Activated T-helper 17 cell treated with anti-CD3 and anti-CD28 coated beads, Interleukin-2, amount 50 U/mL, for 72 hours (primary cell): ENCODE results near the gene ITPKB. TPM values are rescaled to one million over a fixed set of nuclear protein-coding genes. Genes with fewer than 3 reads are reported as not detected.

Experiments used
- ATAC-seq: fragments of 150-1000 bp; cut with Tn5 transposase; replicated peaks from 2 replicates; pipeline ENCODE4 v1.10.0; 2021; ENCODE audit warnings: mild to moderate bottlenecking, moderate library complexity
- H3K27ac Mint-ChIP-seq: one replicate; pipeline ENCODE4 v1.8.0; 2022; ENCODE audit warnings: mixed read lengths
- H3K27me3 Mint-ChIP-seq: one replicate; pipeline ENCODE4 v1.8.0; 2022; ENCODE audit warnings: mixed read lengths
- H3K36me3 Mint-ChIP-seq: one replicate; pipeline ENCODE4 v1.8.0; 2022; ENCODE audit warnings: low read depth, mild to moderate bottlenecking, mixed read lengths
- H3K4me1 Mint-ChIP-seq: one replicate; pipeline ENCODE4 v1.8.0; 2022; ENCODE audit warnings: mixed read lengths
- H3K4me3 Mint-ChIP-seq: one replicate; pipeline ENCODE4 v1.8.0; 2022; ENCODE audit warnings: mild to moderate bottlenecking, mixed read lengths
- H3K9me3 Mint-ChIP-seq: one replicate; pipeline ENCODE4 v1.8.0; 2022; ENCODE audit warnings: mixed read lengths
- total RNA-seq, 2 donors: library from RNA; stranded (reverse); gene quantifications; one replicate each; pipeline ENCODE4 v1.2.3, GENCODE V29; 2022

The ITPKB gene
- total RNA-seq = 10 to 100 TPM; 30.1 to 39.2 TPM

DNA sequence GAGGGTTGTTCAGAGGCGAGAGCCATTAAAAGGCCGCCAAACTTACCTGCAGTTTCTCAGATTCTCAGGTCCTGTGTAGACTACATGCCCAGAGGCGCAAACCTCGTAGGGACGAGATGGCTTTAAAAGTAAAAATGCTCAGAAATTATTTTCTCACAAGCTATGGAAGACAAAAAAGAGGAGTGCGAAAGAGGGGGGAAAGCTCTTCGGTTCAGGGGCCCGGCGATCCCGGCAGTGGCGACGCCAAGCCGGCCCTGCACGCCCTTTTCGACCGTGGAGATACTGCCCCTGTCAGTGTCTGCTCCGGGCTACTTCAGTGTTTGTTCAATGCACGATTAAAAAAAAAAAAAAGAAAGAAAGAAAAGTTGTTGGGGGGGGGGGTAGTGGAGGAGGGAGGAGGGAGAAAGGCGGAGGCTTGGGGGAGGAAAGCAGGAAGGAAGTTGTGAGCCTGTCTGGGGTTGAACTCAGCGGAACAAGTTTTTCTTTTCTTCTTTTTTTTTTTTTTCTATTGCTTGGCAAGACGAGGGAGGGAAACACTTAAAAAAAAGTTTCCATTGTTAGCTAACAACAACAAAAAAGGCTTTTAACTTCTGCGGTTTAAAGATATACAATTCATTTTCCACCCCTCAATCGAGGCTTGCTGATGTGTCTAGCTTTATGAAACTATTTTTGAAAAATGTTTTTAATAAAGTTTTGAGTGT lies at the start of gene ITPKB:
Gene ITPKB, minus strand, starts transcription at position 288 of the 701 bp plus-strand sequence. CDS start 1,824 bp downstream, outside the sequence.
- H3K27me3 Mint-ChIP-seq = no peaks in the 10 kb centered on the region
- peaks cover 11% of the 10 kb centered on the region for H3K4me1 Mint-ChIP-seq
- H3K27ac Mint-ChIP-seq = peak within 1 kb of the TSS; percentile 94
- H3K9me3 Mint-ChIP-seq = no peaks in the 10 kb centered on the region
- H3K36me3 Mint-ChIP-seq = peaks cover 37% of the 10 kb centered on the region
- peak; percentile 45 for ATAC-seq
- H3K4me3 Mint-ChIP-seq = peak within 1 kb of the TSS; percentile 83

DNA sequence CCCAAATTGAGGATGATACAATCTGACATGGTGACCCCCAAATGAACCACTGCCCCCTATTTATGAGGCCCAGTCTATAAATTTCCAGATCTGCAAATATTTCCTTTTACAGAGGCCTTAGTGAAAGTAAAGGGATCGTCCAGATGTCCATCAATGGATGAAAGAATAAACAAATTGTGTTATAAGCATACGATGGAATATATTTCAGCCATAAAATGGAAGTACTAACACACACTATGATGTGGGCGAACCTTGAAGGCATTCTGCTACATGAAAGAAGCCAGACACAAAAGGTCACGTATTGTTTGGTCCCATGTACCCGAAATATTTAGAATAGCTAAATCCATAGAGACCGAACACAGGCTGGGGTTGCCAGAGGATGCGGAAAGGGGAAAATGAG lies 48.6 kb upstream of the ITPKB start:
- no peaks in the 10 kb centered on the region for H3K36me3 Mint-ChIP-seq
- H3K4me3 Mint-ChIP-seq = no peak overlapping the region
- H3K9me3 Mint-ChIP-seq = no peaks in the 10 kb centered on the region
- no peaks in the 10 kb centered on the region for H3K27me3 Mint-ChIP-seq
- H3K27ac Mint-ChIP-seq = no peak overlapping the region
- ATAC-seq = no peak
- no peaks in the 10 kb centered on the region for H3K4me1 Mint-ChIP-seq

DNA sequence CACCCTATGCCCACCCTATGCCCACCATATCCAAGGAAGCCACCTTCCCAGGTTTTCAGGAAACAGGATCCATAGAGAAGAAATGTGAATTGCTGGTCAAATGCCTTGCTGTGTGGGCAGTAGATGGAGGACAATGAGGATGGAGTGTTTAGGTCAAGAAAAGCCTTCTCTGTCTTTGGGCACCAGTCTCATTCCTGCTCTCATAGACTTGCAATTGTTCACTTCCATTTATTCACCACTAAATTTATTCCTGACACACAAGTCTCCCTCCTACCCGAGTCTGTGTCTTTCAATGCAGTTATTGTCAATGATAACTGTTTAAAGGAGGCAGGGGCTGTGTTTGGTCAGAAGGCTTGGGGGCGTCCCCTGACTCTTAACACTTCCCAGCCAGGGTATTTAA lies 48.0 kb upstream of the ITPKB start:
- H3K4me1 Mint-ChIP-seq = no peaks in the 10 kb centered on the region

DNA sequence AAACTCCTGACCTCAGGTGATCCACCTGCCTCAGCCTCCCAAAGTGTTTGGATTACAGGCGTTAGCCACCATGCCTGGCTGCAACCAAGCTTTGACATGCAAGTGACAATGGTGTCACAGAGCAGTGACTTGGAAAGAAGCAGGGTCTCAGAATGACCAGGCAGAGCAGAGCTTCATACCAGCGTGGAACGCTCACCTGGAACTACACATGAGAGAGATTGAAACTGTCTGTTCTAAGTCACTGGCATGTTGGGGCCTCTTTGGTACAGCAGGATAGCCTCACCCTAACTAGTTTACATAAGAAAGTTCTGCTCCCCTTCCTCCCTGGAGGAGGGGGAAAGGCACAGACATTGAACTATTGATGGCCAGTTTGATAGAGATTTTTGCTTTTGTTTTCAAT lies 47.5 kb upstream of the ITPKB start:
- ATAC-seq = peak; percentile 24
- no peak overlapping the region for H3K27ac Mint-ChIP-seq
- no peaks in the 10 kb centered on the region for H3K27me3 Mint-ChIP-seq
- no peaks in the 10 kb centered on the region for H3K9me3 Mint-ChIP-seq
- H3K4me3 Mint-ChIP-seq = no peak overlapping the region
- H3K36me3 Mint-ChIP-seq = no peaks in the 10 kb centered on the region
- no peaks in the 10 kb centered on the region for H3K4me1 Mint-ChIP-seq

More for the DNA sequence above, 48.0 kb upstream of the ITPKB start:
- Mint-ChIP-seq H3K27me3 (no peaks in the 10 kb centered on the region), H3K9me3 (no peaks in the 10 kb centered on the region), H3K27ac (no peak overlapping the region), H3K36me3 (no peaks in the 10 kb centered on the region), H3K4me3 (no peak overlapping the region)
- ATAC-seq = no peak

DNA sequence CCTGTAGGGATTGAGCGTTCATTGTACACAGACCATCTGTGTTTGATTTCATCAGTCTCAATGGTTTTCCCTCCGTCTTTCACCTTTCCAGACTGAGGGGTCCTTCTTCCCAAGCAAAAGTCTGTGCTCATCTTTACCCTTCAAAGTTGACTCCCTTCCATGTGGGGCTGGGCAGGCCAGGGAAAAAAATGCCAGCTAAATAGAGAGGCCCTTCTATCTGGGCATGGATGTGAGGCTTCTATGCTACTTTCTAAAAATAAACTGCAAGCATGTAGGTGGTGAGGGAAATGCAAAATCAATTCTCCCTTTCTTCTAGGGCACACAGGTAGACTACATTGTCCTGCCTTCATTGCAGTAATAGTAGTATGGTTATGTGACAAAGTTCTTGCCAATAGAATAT lies 46.7 kb upstream of the ITPKB start:
- Mint-ChIP-seq H3K27me3 (no peaks in the 10 kb centered on the region), H3K4me1 (no peaks in the 10 kb centered on the region), H3K36me3 (no peaks in the 10 kb centered on the region), H3K9me3 (no peaks in the 10 kb centered on the region), H3K27ac (no peak overlapping the region), H3K4me3 (no peak overlapping the region)
- no peak for ATAC-seq

DNA sequence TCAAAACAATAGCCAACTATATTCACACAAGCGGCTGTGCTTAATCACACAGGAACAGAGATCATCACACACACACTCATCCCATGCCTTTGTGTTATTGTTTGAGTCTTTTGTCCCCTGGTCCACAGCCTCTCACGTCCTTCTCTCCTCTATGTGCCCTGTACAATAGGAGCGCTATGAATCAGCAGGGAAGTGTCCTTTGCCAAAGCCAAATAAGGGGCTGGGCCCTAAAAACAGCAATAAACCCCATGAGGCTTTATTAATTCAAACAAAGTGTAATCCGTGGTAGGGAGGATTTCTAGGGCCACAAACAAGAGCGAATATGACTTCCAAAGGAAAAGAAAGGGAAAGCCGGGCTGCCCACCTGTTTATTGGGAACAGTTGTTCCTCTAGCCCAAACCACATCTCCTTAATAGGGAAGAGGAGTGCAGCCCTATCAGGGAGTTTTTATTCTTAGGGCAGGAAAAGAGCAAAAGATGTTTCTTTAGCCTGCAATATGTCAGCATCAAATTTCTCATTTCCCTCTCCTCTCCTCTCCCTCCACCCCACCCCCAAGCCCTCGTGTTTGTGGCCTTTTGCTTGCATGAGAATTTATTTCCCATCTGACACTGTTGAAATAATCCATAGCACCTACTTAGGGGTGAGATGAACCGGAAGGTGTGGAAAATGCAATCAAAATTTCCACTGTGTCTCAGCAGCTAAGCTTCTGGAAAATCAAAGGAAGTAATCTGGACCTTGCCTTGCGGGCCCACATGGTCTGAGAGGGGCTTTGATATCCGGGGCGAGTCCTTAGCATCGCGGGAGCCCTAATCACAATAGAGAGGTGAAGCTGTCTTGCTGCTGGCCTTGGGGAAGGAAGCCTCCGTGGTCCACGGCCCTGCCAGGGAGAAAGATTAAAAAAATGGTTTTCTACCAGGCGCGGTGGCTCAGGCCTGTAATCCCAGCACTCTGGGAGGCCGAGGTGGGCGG lies 45.3 kb upstream of the ITPKB start:
- H3K36me3 Mint-ChIP-seq = no peaks in the 10 kb centered on the region
- ATAC-seq = no peak
- peaks cover 4% of the 10 kb centered on the region for H3K4me1 Mint-ChIP-seq
- H3K27me3 Mint-ChIP-seq = no peaks in the 10 kb centered on the region
- H3K9me3 Mint-ChIP-seq = no peaks in the 10 kb centered on the region
- no peak overlapping the region for H3K4me3 Mint-ChIP-seq
- H3K27ac Mint-ChIP-seq = no peak overlapping the region

DNA sequence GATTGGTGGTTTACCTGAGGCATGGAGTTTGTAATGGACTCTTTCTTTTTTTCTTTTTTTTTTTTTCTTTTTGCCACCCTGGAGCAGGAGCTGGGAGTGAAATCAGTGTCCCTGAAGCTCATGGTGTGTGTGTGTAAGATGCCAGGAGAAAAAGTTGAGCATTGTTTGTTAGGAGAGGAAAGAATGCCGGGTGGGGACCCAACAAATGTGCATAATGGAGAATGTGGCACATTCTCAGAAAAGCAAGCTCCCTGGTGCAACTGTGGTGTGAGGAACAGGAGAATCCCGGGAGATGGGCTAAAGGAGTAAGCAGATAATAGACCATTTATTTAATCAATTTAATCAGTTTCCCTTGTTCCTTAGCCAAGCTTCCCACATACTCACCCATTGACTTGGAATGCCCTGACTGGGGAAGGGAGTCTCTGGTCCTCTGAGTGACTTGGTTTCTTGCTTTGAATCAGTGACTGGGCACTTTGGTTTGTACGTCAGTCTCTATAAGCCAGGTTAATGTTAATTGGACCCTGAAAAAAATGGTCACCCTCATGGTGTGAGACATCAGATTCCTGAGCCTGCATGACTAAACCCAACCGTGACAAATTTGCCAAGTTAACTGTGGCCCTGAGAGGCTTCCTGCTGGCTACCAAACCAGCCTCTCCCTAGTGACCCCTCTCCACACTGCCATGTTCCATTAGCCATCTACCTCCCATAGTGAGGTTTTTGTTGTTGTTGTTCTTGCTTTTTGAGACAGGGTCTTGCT lies 43.9 kb upstream of the ITPKB start:
- no peaks in the 10 kb centered on the region for H3K27me3 Mint-ChIP-seq
- H3K36me3 Mint-ChIP-seq = no peaks in the 10 kb centered on the region
- H3K4me3 Mint-ChIP-seq = no peak overlapping the region
- no peaks in the 10 kb centered on the region for H3K9me3 Mint-ChIP-seq
- no peak for ATAC-seq
- no peak overlapping the region for H3K27ac Mint-ChIP-seq
- H3K4me1 Mint-ChIP-seq = peaks cover 4% of the 10 kb centered on the region

DNA sequence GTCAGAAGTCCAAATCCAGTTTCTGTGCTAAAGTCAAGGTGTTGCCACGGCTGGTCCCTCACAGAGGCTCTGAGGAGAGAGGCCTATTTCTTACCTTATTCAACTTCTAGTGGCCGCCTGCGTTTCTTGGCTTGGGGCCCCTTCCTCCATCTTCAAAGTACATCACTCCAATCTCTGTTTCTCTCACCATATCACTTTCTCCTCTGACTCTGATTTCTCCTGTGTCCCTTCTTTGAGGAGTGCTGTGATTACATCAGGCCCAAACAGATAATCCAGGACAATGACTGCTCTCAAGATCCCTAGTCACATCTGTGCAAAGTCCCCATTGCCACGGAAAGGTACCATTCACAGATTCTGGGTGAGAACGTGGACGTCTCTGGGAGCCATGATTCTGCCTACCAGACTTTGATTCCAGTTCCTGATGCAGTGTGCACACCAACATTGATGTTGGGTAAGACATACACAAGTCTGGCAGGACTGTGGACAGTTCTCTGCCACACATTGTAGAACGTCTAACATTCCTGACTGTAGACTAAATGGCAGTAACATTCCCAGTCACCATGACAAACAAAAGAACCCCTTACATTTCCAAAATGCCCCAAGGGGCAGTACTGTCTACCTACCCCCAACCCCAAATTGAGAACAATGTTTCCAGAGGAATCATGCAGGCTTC lies 43.0 kb upstream of the ITPKB start:
- no peak overlapping the region for H3K27ac Mint-ChIP-seq

DNA sequence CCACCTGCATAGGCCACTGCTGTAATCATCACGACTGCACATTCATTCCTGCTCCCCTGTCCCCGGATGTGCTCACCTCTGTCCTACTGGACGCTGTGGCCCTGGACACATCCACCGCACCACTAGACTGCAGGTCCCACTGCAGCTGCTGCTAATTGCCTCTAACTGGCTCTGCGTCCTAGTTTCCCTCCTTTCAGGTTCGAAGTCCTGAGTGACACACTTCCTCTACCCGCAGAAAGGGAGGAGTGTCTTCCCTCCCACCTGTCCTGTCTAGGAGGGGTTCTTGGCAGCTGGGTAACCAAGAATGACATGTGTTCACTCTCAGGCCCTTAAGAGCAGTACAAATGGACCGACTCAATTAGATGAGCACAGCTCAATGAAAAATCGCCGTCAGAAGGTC lies 40.5 kb upstream of the ITPKB start:
- Mint-ChIP-seq H3K4me3 (no peak overlapping the region), H3K9me3 (no peaks in the 10 kb centered on the region), H3K27ac (no peak overlapping the region), H3K27me3 (no peaks in the 10 kb centered on the region), H3K36me3 (no peaks in the 10 kb centered on the region), H3K4me1 (peaks cover 4% of the 10 kb centered on the region)
- no peak for ATAC-seq

More for the DNA sequence above, 43.0 kb upstream of the ITPKB start:
- H3K4me1 Mint-ChIP-seq = peaks cover 4% of the 10 kb centered on the region
- no peaks in the 10 kb centered on the region for H3K27me3 Mint-ChIP-seq
- no peaks in the 10 kb centered on the region for H3K36me3 Mint-ChIP-seq
- no peak for ATAC-seq
- no peak overlapping the region for H3K4me3 Mint-ChIP-seq
- no peaks in the 10 kb centered on the region for H3K9me3 Mint-ChIP-seq

DNA sequence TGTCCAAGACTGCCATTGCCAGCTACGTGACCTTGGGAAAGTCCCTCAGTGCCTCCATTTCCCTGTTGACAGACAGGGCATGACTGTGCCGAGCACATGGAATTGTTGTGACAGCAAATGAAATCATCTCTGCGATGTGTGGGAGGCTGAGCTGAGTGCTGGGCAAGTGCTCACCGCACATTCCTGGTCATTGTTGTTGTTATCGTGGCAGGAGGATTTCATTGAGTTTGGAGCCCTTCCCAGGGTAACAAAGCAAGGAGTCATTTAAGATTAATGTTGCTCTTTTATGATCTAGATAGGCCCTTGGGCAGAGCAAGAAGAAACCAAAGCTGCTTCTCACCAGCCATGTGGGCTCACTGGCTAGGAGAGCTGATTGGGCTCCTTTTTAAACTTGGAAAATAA lies 39.6 kb upstream of the ITPKB start:
- no peaks in the 10 kb centered on the region for H3K9me3 Mint-ChIP-seq
- H3K27me3 Mint-ChIP-seq = no peaks in the 10 kb centered on the region
- no peak overlapping the region for H3K27ac Mint-ChIP-seq
- H3K4me3 Mint-ChIP-seq = no peak overlapping the region
- peak; percentile 47 for ATAC-seq
- H3K4me1 Mint-ChIP-seq = peaks cover 4% of the 10 kb centered on the region
- H3K36me3 Mint-ChIP-seq = no peaks in the 10 kb centered on the region

DNA sequence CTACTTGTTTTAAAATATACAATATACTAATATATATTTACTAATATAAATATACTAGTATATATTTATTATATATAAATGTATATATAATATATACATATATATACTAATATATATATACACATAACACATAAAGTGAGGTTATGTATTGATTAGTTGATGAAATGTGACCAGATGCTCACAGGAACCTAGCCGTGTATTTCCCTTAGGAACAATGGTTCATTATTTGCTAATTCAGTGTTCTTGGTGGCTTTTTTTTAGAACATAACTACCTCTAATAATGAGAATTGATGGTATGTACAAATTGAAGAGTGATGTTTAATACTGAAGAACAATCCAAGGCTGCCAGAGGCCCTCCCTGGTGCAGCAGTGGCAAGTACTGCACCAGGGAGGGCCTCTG lies 37.9 kb upstream of the ITPKB start:
- H3K27ac Mint-ChIP-seq = no peak overlapping the region
- no peaks in the 10 kb centered on the region for H3K9me3 Mint-ChIP-seq
- H3K27me3 Mint-ChIP-seq = no peaks in the 10 kb centered on the region
- peaks cover 4% of the 10 kb centered on the region for H3K4me1 Mint-ChIP-seq
- no peak overlapping the region for H3K4me3 Mint-ChIP-seq
- H3K36me3 Mint-ChIP-seq = no peaks in the 10 kb centered on the region
- ATAC-seq = no peak

DNA sequence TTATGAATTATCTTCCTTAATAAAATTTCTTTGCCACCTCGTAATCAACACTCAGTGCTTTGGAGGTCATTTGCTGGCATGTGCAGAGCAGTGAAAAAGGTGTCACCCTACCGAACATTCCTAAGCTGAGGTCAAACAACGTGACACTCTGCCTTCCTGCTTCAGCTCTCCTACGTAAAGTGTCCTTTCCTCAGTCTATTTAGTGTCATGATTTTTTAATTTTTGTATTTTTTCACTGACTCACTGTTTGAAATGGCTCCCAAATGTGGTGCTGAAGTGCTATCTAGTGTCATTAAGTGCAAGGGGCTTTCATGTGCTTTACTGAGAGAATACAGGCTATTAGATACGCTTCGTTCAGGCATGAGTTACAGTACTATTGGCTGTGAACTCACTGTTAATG lies 37.0 kb upstream of the ITPKB start:
- no peaks in the 10 kb centered on the region for H3K27me3 Mint-ChIP-seq
- H3K4me3 Mint-ChIP-seq = no peak overlapping the region
- no peak for ATAC-seq
- peaks cover 4% of the 10 kb centered on the region for H3K4me1 Mint-ChIP-seq
- H3K27ac Mint-ChIP-seq = no peak overlapping the region
- H3K9me3 Mint-ChIP-seq = no peaks in the 10 kb centered on the region
- no peaks in the 10 kb centered on the region for H3K36me3 Mint-ChIP-seq

DNA sequence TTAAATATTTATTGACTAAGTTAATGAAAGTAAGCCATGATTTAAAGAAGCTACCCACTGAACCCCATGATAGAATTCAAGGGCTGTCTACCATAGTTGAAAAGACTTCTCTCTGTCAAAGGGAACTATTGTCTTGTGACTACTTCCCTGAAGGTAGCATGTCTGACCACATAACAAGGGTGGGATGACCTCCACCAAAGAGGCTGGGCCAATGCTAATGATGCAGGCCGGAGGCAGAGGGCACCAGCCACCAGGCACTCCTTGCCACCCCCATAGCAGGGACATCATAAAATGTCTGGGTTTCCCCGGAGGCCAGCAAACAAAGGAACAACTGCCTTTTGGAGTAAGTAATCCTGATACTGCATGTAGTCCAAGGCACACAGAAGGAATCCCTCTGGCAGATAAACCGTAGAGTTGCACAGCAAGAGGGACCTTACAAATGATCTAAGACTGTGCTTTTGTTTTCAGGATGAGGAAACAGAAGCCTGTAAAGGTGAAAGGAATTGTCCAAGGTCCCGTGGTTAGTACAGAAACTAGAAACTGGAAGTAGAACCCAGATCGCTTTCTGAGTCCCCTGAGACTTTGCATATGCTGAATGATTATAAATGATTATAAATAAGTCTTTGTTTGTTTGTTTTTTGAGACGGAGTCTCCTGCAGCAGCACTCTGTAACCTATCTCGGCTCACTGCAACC lies 33.5 kb upstream of the ITPKB start:
- Mint-ChIP-seq H3K36me3 (no peaks in the 10 kb centered on the region), H3K9me3 (no peaks in the 10 kb centered on the region)

More for the DNA sequence above, 33.5 kb upstream of the ITPKB start:
- Mint-ChIP-seq H3K4me1 (no peaks in the 10 kb centered on the region), H3K27me3 (no peaks in the 10 kb centered on the region), H3K4me3 (no peak overlapping the region), H3K27ac (no peak overlapping the region)
- ATAC-seq = no peak
